HG03460 (cell line): ENCODE data around the gene UQCC2.

Source experiments
- ATAC-seq: cut with Tn5 transposase; IDR thresholded peaks from one replicate; pipeline ENCODE4 v1.9.1; 2021; ENCODE audit not compliant: unreplicated experiment

The UQCC2 gene

DNA sequence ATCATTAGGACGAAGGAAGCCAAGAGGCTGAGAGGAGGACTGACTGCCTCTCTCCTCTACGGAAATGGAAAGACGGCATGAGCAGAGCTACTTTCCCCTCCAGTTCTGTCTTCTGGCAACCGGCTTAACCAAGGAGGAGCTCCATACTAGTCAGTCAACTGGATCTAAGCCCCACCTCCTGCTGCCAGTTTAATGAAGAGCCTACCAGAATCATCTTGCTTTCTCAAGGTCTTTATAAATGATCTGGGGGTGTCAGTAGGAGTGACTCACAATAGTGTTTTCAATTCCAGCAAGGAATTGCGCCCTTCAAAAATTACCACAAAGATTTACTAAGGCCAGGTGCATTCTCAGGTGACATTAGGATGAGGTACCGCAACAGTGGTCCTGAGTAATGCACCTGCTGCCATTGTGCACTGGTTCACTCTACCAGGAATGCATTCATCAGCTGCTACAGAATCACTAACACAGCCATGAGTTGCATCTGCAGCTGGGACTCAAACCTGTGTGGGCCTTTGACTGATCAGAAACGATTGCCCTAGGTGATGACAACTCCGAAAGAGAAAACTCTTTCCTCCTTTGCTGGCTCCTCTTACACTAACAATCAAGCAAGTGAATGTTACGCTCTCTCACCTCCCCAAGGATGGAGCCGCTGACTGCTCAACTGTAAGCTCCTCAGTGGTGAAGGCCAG lies 2.8 kb downstream of the UQCC2 start:
- no peak for ATAC-seq

DNA sequence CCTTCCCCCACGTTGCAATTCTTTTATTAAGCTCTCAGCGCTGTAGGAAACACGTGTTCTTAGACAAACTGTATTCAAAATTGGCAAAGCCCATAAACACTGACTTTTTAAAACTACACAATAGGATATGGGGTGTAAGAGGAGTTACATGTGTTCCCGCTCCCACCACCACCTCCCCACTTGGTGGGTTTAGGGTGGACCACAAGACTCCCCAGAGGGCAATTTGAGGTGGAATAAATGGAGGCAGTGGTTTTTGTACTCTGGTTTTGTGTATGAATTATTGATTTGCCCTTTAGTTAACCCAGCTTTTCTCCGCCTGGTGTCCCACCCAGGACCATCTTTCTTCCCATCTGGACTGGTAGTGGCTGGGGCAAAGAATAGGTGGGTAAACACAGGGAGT lies 3.7 kb downstream of the UQCC2 start:
- no peak for ATAC-seq

DNA sequence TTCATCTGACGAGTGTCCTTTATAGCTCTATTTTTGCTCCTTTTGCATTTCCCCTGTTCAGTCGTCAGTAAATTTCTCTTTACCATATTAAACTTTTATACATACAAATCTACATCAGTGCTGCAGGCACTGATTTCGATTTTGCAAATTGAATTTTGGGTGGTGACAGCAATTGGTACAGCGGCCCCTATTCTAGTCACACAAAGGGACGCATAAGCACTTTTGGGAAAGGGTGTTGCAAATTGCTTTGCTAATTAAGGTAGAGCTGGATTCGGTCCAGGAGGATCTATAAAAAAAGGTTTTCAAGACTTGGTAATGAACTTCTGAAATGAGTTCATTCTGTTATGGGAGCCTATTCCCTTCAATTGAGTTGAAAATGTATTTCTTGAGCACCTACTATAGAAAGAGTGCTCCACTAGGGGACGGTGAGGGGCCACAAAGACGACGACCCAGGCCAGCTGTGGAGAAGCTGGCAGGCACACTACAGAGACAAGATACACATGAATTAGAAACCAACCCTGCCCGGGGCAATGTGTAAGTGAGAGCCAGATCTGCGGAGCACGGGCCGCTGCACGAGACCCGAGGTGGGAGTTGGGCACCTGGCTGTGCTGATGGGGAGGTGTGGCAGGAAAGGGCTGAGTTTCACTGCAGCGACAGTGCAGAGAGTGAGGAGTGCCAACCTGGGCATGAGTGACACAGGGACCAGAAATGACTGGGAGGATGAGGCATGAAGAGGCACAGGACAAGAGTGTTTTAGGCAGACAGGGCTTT lies 5.4 kb downstream of the UQCC2 start:
- ATAC-seq, result no peak

DNA sequence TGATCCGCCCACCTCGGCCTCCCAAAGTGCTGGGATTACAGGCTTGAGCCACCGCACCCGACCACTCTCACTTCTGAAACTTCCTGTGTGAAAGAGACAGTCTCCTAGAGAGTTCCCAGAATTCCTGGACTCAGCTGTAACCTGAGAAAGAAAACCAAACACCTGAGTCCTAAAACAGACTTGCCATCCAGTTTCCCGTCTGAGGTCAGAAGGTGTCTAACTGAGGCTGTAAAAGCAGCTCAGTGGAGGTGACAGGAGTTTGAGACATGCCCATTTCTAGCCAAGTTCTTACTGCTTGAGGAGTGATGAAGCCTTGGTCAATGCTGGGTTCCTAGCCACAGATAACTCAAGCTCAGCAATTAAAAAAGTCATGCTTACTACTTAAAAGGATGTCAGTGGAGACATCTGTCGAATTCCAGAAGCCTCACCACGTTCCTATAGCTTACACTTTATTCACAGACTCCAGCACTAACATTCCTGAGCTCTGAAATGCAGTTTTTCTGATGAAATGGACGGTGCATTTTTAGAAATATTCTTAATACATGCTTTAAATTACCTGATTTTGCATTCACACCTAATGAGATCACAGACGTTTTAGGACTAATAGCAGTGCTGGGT lies 6.1 kb downstream of the UQCC2 start:
- no peak for ATAC-seq

DNA sequence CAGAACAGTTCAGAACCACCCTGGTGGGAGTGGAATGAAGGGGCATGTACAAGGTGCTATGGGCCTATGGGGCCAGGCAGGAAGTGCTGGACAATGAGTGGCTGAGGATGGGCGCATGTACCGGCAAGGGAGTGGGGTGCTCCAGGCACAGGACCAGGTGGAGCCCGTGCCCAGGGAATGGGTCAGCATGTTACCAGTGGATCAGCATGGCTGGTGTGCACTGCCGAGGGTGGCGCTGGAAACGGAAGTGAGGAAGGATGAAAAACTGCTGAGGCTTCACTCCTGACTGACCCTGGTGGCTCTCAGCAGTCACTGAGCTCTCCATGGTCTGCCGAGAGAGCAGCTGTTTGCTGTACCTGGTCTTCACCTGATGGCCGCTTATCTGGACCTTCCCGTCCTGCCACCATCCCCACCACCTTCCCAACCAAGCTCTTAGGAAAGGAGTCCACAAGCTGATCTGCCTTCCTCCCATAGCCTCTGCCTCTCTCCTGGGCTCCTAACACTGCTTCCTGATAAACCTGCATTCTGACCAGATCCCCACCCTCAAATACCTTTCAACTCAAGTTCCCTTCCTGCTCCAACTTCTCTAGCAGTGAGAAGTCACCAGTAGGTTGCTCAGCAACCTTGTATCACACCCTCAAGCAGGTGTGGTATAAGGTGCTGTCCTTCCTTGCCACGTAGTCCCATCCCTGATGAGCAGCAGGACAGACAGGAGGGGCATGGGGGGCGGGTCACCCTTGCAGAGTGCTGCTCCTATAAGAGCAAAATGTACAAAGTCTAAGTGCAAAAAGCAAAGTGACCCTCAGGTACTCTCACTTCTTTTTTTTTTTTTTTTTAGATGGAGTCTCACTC lies 7.1 kb downstream of the UQCC2 start:
- no peak for ATAC-seq

DNA sequence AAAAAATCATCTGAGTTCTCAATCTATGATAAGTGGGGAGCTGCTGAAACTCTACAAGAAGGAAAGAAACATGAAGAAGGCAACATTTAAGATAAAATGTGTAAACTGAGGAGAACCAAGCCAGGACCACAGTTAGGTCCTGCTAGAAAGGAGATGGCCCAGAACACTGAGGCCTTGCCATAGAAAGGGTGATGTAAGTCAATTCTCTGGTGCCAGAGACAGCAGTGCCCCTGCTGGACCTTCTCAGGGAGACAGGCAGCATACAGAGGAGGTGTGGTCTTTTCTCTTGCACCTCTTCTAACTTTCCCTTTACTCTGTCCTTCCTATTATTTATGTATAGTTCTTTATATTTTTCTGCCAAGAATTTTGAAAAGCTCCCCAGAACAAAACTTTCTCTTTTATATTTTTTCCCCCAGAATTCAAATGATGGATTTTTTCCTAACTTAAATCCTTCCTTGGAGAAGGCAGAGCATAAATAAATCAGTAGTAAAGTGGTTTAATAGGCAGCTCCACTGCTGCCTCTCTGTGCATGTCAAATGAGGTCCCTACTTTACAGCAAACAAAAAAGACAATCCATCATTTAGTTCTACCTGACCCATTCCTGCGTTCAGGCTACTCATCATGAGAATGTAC lies 9.0 kb downstream of the UQCC2 start:
- ATAC-seq, result no peak

DNA sequence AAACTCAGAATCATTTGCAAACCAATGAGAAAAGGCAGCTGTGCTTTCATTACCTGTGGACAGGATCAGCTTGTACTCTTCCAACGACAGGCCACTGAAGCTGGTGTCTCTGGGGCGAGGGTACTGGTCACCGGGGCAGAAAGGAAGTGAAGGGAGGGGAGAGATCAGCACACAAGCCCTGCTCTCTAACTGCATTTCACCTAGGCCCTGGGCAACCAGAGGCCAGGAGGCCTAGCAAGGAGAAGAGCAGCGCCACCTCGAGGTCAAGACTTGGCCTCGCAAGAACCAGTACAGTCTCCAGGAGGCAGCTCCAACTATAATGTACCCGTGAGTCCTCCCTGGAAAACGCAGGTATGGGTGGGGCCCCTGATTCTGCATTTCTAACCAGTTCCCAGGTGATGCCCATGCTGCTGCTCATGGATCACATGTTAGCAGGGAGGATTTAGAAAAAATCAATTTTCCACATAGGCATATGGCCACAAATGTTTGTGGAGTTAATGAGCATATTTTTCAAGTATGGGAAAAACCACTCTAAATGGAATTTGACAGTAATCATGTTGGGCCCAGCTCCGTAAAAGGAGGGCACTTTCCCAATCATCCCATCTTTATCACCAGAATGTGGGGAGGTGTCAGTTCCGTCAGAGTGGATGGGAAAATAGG lies 11.0 kb downstream of the UQCC2 start:
- ATAC-seq, result no peak

DNA sequence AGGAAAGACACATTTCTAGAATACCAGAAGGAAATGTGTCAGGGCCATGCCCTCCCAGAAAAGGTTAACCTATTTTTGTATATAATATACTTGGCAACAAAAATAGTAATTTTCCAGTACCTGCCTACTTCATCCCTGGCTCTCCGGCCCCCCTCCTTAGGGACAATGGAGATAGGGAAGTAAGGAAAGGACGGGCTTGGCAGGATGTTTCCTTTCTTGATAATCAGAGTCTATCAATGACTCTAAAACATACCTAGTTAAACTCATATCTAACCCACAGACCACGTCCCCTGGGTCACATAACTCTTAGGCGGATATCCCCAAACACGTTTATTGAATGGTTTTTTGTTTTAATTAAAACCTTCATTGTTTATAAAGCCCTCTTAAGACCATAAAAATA lies 11.8 kb downstream of the UQCC2 start:
- ATAC-seq, result no peak

DNA sequence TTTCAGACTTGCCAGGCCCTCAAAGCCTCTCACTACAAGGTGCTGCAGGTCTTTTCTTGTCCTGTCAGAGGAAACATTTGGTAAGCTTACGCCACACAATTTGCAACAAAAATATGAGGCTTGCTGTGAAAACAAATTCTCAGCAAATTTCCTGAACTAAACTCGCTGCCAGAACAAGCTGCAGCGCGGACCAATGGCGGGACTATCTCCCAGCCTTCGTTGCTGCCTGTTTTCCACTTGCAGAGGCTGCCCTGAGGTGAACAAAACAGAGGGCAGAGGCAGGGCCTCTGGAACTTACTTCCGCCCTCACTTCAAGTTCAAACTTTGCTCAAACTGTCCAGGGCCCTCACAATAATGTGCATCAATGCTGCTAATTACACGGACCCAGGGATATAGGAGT lies 12.4 kb downstream of the UQCC2 start:
- no peak for ATAC-seq

DNA sequence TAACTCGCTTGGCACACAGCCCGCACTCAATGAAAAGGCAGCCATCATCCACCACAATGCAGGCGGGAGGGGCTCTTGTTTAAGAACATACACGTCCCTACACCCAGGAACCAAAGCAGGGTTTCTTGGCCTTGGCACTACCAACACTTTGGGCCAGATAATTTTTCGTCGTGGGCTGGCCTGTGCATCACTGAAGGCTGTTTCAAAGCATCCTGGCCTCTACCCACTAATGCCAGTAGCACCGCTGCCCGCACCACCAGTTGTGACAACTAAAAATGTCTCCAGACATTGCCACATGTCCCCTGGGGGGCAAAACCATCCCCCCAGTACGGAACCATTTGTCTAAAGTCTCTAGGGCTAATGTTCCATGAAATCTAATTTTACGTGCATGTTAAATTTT lies 13.0 kb downstream of the UQCC2 start:
- no peak for ATAC-seq

DNA sequence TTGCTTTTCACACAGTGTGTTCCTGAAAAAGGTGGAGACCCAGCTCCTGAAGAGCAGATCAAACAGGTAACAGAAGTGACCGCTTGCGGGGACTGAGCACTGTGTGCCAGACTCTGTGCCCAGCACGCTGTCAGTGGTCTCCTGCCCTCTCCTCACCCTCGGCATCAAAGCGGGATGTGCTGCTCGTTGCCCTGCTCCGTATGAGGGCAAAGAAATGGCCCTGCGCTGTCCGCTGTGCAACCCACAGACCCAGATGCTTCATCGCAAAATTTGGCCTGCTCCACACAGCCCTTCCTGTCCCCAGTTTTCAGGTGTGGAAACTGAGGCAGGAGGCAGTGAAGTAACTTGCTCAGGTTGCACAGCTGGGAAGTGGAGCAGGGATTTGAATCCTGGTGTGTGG lies 13.7 kb downstream of the UQCC2 start:
- no peak for ATAC-seq

DNA sequence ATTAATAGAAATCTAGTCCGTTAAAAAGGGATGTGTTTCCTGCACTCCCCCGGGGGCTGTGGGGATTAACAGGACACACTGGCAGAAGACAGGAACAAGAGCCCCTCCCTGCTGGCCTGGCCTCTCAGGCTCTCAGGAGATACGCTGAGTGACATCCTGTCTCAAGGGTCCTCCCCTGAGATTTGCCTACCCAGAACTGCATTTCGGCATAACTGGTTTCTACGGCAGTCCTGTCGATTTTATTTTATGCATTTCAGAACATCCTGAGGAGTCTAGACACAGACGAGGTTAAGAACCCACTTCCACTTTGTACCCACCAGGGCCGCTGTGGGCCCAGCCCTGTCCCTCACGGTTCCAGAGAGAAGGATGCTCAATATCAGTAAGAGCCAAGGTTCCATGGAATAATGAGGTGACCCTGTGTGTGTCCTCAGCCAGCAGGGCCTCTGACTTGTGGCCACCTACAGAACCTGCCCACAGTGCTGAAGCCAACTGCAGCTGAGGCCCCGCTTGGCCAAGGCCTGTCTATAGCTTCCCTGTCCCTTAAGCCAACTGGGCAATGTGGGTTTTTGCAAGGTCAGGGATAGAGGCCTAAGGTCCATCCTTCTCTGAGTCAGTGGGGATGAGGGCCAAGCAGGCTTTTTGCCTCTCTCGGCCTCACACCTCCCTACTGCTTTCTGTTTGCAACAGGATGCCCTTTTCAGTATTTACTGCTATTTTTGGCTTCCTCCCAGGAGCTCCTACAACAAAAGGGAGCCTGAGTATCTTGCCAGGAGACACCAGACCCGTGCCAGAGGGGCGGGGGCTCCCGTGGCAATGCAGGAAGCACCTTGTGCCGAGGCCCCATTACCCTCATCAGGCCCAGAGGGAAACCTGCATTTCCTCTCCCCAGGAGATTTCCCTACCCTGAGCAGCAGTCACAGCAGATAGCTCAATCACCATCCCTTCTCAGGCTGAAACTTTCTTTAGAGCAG lies 14.7 kb downstream of the UQCC2 start:
- no peak for ATAC-seq

DNA sequence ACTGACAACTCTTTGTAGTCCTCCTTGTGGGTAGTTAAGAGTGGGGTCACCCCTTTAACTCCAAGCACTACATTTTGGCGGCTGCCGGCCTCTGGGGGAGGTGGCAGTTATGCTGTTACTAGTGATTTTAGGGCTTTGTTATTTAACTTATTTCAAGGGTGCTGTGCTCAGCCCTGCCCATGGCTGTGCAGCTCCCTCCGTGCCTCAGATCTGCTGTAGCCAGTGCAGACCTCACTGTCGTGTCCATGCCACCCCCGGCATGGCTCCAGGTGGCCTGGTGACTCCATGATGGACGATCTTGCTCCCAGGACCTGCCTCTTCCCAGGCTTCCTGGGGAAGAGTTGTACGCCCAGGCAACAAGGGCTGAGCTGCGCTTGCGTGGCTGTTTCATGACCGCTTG lies 15.4 kb downstream of the UQCC2 start:
- ATAC-seq, result no peak

DNA sequence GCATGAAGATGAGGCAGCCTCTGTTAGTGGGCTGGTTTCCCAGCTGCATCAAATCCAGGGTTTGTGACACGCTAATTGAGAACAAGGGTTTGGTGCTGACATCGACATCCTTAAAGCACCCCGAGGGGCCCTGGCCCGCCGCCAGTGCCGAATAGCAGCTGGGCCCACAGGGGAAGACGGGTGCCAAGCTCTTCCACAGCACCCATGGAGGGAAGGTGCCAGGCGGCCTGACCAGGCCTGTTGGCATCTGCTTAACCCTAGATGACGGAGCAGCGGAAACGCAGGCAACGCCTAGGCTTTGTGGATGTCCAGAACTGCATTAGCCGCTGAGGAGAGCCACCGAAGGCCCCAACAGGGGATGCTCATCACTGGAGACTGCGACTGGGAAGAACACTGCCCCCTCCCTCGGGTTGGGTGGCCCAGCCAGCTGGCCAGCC lies 16.0 kb downstream of the UQCC2 start:
- ATAC-seq, result no peak

DNA sequence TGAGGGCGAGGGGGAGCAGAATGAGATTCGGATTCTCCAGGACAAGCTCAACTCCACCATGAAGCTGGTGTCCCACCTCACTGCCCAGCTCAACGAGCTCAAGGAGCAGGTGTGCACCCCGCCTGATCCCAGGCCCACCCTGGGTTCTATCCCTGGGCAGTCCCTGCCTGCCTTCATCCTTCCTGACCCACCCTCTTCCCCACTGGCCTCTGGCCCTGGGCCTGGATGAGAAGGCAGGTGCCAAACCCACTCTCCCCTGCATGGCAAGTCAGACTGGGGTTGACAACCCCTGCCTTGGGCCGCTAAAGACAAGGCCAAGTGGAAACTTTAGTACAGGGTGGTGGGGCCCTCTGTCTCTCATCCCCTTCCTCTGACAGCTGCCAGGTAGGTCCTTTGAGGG lies 16.5 kb downstream of the UQCC2 start:
- ATAC-seq, result no peak

DNA sequence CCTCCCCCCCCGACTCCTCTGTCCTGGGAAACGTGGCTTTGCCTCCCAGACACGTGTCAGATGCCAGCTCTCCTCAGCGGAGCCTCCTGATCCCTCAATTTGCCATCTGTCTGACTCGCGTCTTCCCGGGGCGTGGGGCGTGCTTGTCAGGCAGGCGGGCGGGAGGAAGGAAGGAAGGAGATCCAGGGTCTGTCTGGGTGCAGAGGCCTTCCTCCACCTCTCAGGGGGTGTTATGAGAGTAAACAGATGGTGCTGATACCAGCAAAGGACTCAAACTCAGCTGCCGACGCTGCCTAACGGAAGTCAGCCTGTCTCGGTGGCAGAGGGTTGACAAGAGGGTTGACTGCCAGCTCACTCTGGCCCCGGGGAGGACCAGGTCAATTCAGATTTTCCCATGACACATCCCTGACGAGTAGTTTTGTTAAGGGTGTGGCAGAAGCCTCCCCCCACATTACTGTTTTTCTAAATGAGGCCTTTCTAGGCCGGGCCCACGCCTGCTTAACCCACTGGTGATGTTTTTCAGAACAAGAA lies 17.0 kb downstream of the UQCC2 start:
- no peak for ATAC-seq

DNA sequence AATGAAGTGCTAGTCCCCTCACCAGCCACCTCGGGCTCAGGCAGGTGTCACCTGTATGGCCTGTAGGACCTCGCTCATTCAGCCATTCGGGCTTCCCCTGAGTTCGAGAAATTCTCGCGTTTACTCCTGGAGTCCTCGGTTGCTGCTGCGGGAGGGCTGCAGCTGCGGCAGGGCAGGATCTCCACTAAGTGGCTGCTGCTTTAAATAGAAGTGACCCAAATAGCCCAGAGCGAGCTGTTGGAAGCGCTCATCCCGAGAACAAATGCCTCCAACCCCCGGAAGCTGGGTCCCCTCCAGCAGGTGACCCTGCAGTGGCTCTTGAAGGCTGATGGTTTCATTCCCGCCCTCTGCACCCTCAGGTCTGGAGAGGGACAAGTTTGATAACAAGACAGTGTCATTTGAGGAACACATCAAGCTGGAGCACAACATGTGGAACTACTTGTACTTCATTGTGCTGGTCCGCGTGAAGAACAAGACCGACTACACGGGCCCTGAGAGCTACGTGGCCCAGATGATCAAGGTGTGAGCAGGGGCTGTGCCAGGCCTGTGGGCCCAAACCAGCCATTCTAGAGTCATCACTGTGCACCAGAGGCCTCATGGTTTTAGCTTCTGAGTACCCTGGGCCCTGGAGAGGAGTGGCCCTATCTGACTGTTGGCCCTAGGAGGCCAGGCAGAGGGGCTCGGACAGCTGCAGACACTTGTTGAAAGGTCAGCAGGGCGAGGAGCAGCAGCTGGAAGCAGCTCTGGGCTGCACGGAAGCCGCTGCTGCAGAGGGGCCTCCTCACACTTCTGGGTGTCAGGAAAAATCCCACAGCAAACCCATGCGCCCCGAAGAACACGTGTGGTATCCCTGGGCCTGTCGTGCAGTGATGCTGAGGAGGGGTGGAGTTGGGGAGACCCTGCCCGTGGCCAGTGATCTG lies 18.1 kb downstream of the UQCC2 start:
- ATAC-seq, result no peak

DNA sequence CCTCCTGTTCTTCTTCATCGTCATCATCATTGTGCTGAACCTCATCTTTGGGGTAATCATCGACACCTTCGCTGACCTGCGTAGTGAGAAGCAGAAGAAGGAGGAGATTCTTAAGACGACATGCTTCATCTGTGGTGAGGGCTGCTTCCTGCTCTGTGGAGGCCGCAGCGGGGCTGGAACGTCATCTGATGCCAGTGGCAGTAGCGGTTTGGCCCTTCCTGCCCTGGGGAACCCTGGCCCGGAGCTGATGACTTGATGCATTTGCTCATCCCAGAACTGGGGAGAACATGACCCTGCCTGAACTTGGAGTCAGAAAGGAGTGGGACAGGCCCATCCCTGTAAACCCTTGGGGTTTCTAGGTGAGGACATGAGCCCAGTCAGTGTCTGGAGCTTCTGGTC lies 18.7 kb downstream of the UQCC2 start:
- peak; percentile 42 for ATAC-seq
